Heart left ventricle (tissue), 16 donors: ENCODE measurements around the gene CECR2. TPM values are rescaled to one million over a fixed set of nuclear protein-coding genes. Genes with fewer than 3 reads are reported as not detected.
A peak's percentile ranks its signal among the peaks of the same experiment; 100 is the strongest.

Experiments
- ATAC-seq, 4 donors: fragments of 200-7000 bp; cut with Tn5 transposase; one replicate each; pipeline ENCODE4 v1.9.1; 2020 to 2022; ENCODE audit warnings: moderate library complexity in 4 of 4, mild to moderate bottlenecking in 3 of 4, moderate number of reproducible peaks in 1 of 4
- DNase-seq, 5 donors: peaks; one replicate each; pipeline ENCODE4 v3.0.0-alpha.2; 2020
- H3K27ac ChIP-seq, 12 donors: fragments of 200-600 bp; sonication (generic) in 4 of 12; one replicate each; pipeline versions ENCODE4 v1.5.0 to v1.8.0; 2016 to 2022; ENCODE audit warnings: mild to moderate bottlenecking in 2 of 12
- H3K27me3 ChIP-seq, 9 donors: fragments of 200-600 bp; sonication (generic) in 2 of 9; one replicate each; pipeline versions ENCODE4 v1.5.1 to v1.8.0; 2016 to 2022; ENCODE audit warnings: mild to moderate bottlenecking in 3 of 9
- H3K36me3 ChIP-seq, 9 donors: fragments of 200-600 bp; sonication (generic) in 2 of 9; one replicate each; pipeline versions ENCODE4 v1.5.0 to v1.8.0; 2018 to 2022; ENCODE audit warnings: mild to moderate bottlenecking in 2 of 9
- H3K4me1 ChIP-seq, 12 donors: fragments of 200-600 bp; sonication (generic) in 4 of 12; one replicate each; pipeline versions ENCODE4 v1.5.0 to v1.8.0; 2016 to 2022; ENCODE audit warnings: mild to moderate bottlenecking in 3 of 12
- H3K4me3 ChIP-seq, 12 donors: fragments of 200-600 bp; sonication (generic) in 4 of 12; one replicate each; pipeline versions ENCODE4 v1.5.0 to v1.8.0; 2017 to 2022; ENCODE audit warnings: mild to moderate bottlenecking in 9 of 12, moderate library complexity in 4 of 12
- H3K9me3 ChIP-seq, 12 donors: fragments of 200-600 bp; sonication (generic) in 4 of 12; one replicate each; pipeline versions ENCODE4 v1.5.0 to v1.8.0; 2016 to 2022; ENCODE audit warnings: mild to moderate bottlenecking in 1 of 12
- CTCF ChIP-seq, 12 donors: fragments of 200-600 bp; sonication (generic) in 4 of 12; IDR thresholded peaks; one replicate each; pipeline versions ENCODE4 v1.5.0 to v1.8.0; 2018 to 2022; ENCODE audit warnings: antibody characterized with exemption in 12 of 12, mild to moderate bottlenecking in 5 of 12
- POLR2A ChIP-seq, 2 donors: fragments of 450-650 bp; IDR thresholded peaks; one replicate each; pipeline ENCODE4 v1.6.1; 2017; ENCODE audit warnings: antibody characterized with exemption in 2 of 2, mild to moderate bottlenecking in 2 of 2, moderate library complexity in 2 of 2
- whole genome bisulfite sequencing, 4 donors: extraction: QIAGEN DNeasy Blood & Tissue Kit in 2 of 4; methylation state at CpG; one replicate each; pipeline versions ENCODE4 v1.1.5 to v1.1.7; 2013 to 2018; 5-methylcytosine and 5-hydroxymethylcytosine counted together
- intact Hi-C, 10 donors: fragments of 100-400 bp; cut with DNase I; formaldehyde crosslinking; loops; one replicate each; pipeline versions ENCODE4 v1.11.1 to v1.14.2; 2022
- polyA plus RNA-seq, 2 donors: library from polyadenylated mRNA; stranded (reverse); fragments of 200-250 nt; gene quantifications; one replicate each; pipeline ENCODE4 v1.2.3, GENCODE V29; 2013
- total RNA-seq, 9 donors: library from RNA; depleted of rRNA in 2 of 9; stranded (reverse); fragments of >200 nt in 2 of 9; fragmentation: NEBNext Ultra II Directional in 3 of 9; extraction: Animal tissue kit (Norgen Biotek cat#: 25700) in 3 of 9; gene quantifications; one replicate each; pipeline versions ENCODE4 v1.1.0 to v1.2.4, GENCODE V29; 2016 to 2023
- donor health status: ischemic (EF 13 %, LVEDD 7.1; RV severe dilation, severe dysfunction).
- donor health status: healthy with polysubstance abuse.
- donor health status: DM: no; HTN: yes; CAD: no.
- donor health status: DM: no; HTN: no; CAD: no.
- donor health status: ischemic (EF 25% LVEDD 6.9; RV normal size, moderate dysfunction).
- donor health status: ischemic (EF 25% LVEDD 5.7; RV mildly dilated, moderate dysfunction).
- donor health status: healthy.
- donor health status: DM: yes; HTN: yes; CAD: no.
- donor health status: ischemic (EF 35%, LVEDD 5.7; RV mildly dilated, moderate dysfunction).
- donor health status: nonischemic (EF 11% LVEDD 7.7; RV severe dilation, severe dysfunction).
- donor health status: DM: yes; HTN: yes; CAD: no.
- donor health status: PGD.
- donor health status: ischemic (EF 29% LVEDD 5.4; RV normal size, mild dysfunction).
- donor health status: nonischemic (EF 23%, LVEDD 6.1; RV moderate dilation, normal function).

Gene CECR2
- total and polyA plus RNA-seq, 11 donors, result 3.8 to 11.6 (median 6.8) TPM

- peak in 3 of 4 donors; percentile 29 to 94 (median 85) for ATAC-seq
- intact Hi-C loops, result no loop called here
- peak in 1 of 5 donors; percentile 42 for DNase-seq
- Histone ChIP-seq H3K4me1 (peaks cover 0 to 41% (median 14%) of the 10 kb centered on the region in 12 donors), H3K4me3 (no peak overlapping the region), H3K27me3 (no peaks in the 10 kb centered on the region), H3K36me3 (no peaks in the 10 kb centered on the region), H3K27ac (peak overlapping the region in 1 of 12 donors; percentile 43), H3K9me3 (no peaks in the 10 kb centered on the region)
- TF ChIP-seq POLR2A (IDR thresholded peaks at IDR 0.05) (no peak), CTCF (IDR thresholded peaks at IDR 0.05) (no peak)
- WGBS, 4 donors, result 35 to 44% (median 40%) methylated on average over 5 of the region's 5 CpGs
Observed at GRCh38 chr22:17407643-17408042, 38.4 kb downstream of the CECR2 start.

- DNase-seq (no peak), ATAC-seq (no peak)
- no peaks in the 10 kb centered on the region for H3K9me3 ChIP-seq
- peak overlapping the region in 3 of 12 donors; percentile 13 to 23 (median 15) for H3K27ac ChIP-seq
- WGBS, 4 donors, result 79 to 92% (median 90%) methylated on average over 4 of the region's 4 CpGs
- no peak overlapping the region for H3K4me3 ChIP-seq
- H3K4me1 ChIP-seq, result peaks cover 0 to 35% (median 11%) of the 10 kb centered on the region in 12 donors
- no peaks in the 10 kb centered on the region for H3K27me3 ChIP-seq
- no peak for TF ChIP-seq POLR2A (IDR thresholded peaks at IDR 0.05)
- no peak for TF ChIP-seq CTCF (IDR thresholded peaks at IDR 0.05)
- intact Hi-C loops, result no loop called here
- no peaks in the 10 kb centered on the region for H3K36me3 ChIP-seq
Observed at GRCh38 chr22:17410576-17410975, 41.3 kb downstream of the CECR2 start.

GRCh38 chr22:17411213-17411612 lies 42.0 kb downstream of the CECR2 start:
- ATAC-seq, result peak in 3 of 4 donors; percentile 24 to 69 (median 68)
- Histone ChIP-seq H3K4me3 (no peak overlapping the region), H3K4me1 (peaks cover 0 to 34% (median 11%) of the 10 kb centered on the region in 12 donors), H3K36me3 (no peaks in the 10 kb centered on the region), H3K27me3 (no peaks in the 10 kb centered on the region), H3K9me3 (no peaks in the 10 kb centered on the region), H3K27ac (peak overlapping the region in 3 of 12 donors; percentile 13 to 23 (median 15))
- WGBS, 4 donors, result 48 to 66% (median 57%) methylated on average over 3 of the region's 3 CpGs
- DNase-seq, result peak in 4 of 5 donors; percentile 36 to 61 (median 46)
- intact Hi-C loops, result no loop called here
- TF ChIP-seq POLR2A (IDR thresholded peaks at IDR 0.05) (no peak), CTCF (IDR thresholded peaks at IDR 0.05) (no peak)

GRCh38 chr22:17412232-17412631 lies 43.0 kb downstream of the CECR2 start:
- intact Hi-C loops, result no loop called here
- Histone ChIP-seq H3K9me3 (no peaks in the 10 kb centered on the region), H3K27me3 (no peaks in the 10 kb centered on the region), H3K27ac (no peak overlapping the region), H3K36me3 (no peaks in the 10 kb centered on the region), H3K4me1 (peaks cover 0 to 24% (median 7%) of the 10 kb centered on the region in 12 donors), H3K4me3 (no peak overlapping the region)
- DNase-seq, result peak in 2 of 5 donors; percentile 43 to 45
- peak in 1 of 4 donors; percentile 21 for ATAC-seq
- WGBS, 4 donors, result 82 to 87% (median 82%) methylated on average over 6 of the region's 6 CpGs
- no peak for TF ChIP-seq CTCF (IDR thresholded peaks at IDR 0.05)
- TF ChIP-seq POLR2A (IDR thresholded peaks at IDR 0.05), result no peak
